GM12878 (cell line): ENCODE data around the gene SNX17. TPM values are rescaled to one million over a fixed set of nuclear protein-coding genes. Genes with fewer than 3 reads are reported as not detected.

Experiments used
- ATAC-seq: fragments of 200-7000 bp; cut with Tn5 transposase; 3 replicates; pipeline ENCODE4 v1.9.1; 2020; ENCODE audit warnings: mild to moderate bottlenecking, moderate library complexity
- BruUV-seq: library from RNA; stranded (reverse); fragments of 400-500 nt; replicated peaks from 2 replicates; lab custom pipeline; 2021; lab: Mats Ljungman, UMichigan
- CTCF ChIA-PET: fragments of 300-600 bp; sonication (Branson Sonifier 250); formaldehyde crosslinking; extraction: SDS; loops from one replicate; lab custom pipeline; 2021; ENCODE audit warnings: inconsistent platforms; lab: Yijun Ruan, JAX
- POLR2A ChIA-PET: fragments of 350-600 bp; formaldehyde crosslinking; extraction: SDS; loops from one replicate; lab custom pipeline; 2021; ENCODE audit warnings: inconsistent platforms; lab: Charles Lee
- RAD21 ChIA-PET: fragments of 300-600 bp; sonication (Branson Sonifier 250); formaldehyde crosslinking; loops from one replicate; lab custom pipeline; 2023; ENCODE audit warnings: antibody characterized with exemption; ENCODE audit not compliant: unreplicated experiment; lab: Charles Lee
- SMC1A ChIA-PET: fragments of 300-600 bp; sonication (Branson Sonifier 250); formaldehyde crosslinking; loops from one replicate; lab custom pipeline; 2023; ENCODE audit not compliant: unreplicated experiment, uncharacterized antibody; lab: Charles Lee
- DNase-seq: peaks from one replicate; pipeline ENCODE4 v3.0.0-alpha.2; 2011; ENCODE audit warnings: low read depth, low spot score
- FAIRE-seq: peaks from 3 replicates; lab custom pipeline; 2011; peaks lifted over from hg19 to GRCh38; lab: Jason Lieb, UNC
- H2AFZ ChIP-seq: 2 replicates; pipeline ENCODE4 v1.6.0; 2011; ENCODE audit warnings: low read depth, low read length, control low read depth; ENCODE audit not compliant: control insufficient read depth
- H3K27ac ChIP-seq: 2 replicates; pipeline ENCODE4 v1.5.1; 2011; ENCODE audit warnings: control low read depth; ENCODE audit not compliant: control insufficient read depth, insufficient read depth
- H3K27me3 ChIP-seq, 2 experiments: replicated peaks in 1 of 2; 2 replicates each; pipeline versions ENCODE4 v1.6.0 to v1.6.1; 2011; ENCODE audit warnings: low read length in 1 of 2; ENCODE audit not compliant: control insufficient read depth in 2 of 2, insufficient read depth in 2 of 2
- H3K36me3 ChIP-seq, 2 experiments: 2 replicates each; pipeline ENCODE4 v1.5.1; 2011; ENCODE audit warnings: low read length in 1 of 2; ENCODE audit not compliant: control insufficient read depth in 2 of 2, insufficient read depth in 2 of 2
- H3K4me1 ChIP-seq: 2 replicates; pipeline ENCODE4 v1.6.1; 2011; ENCODE audit warnings: mild to moderate bottlenecking, low read length, moderate library complexity, mixed read lengths; ENCODE audit not compliant: control insufficient read depth, insufficient read depth
- H3K4me2 ChIP-seq: 2 replicates; pipeline ENCODE4 v1.6.0; 2011; ENCODE audit warnings: control low read depth; ENCODE audit not compliant: control insufficient read depth, insufficient read depth
- H3K4me3 ChIP-seq: fragments of 200-600 bp; sonication (generic); 2 replicates; pipeline ENCODE4 v1.5.1; 2016
- H3K79me2 ChIP-seq: 2 replicates; pipeline ENCODE4 v1.6.0; 2011; ENCODE audit warnings: low read length; ENCODE audit not compliant: control insufficient read depth, insufficient read depth
- H3K9ac ChIP-seq: 2 replicates; pipeline ENCODE4 v1.8.0; 2011; ENCODE audit warnings: low read length, control low read depth, mixed read lengths; ENCODE audit not compliant: control insufficient read depth, insufficient read depth
- H3K9me3 ChIP-seq: replicated peaks from 3 replicates; pipeline ENCODE4 v1.5.1; 2011; ENCODE audit warnings: mild to moderate bottlenecking, low read length; ENCODE audit not compliant: control insufficient read depth, insufficient read depth
- H4K20me1 ChIP-seq: 2 replicates; pipeline ENCODE4 v1.6.0; 2011; ENCODE audit not compliant: control insufficient read depth, insufficient read depth
- BACH1 ChIP-seq: fragments of 450-650 bp; IDR thresholded peaks from 2 replicates; pipeline ENCODE4 v1.6.1; 2017; ENCODE audit warnings: mild to moderate bottlenecking, borderline replicate concordance
- BRCA1 ChIP-seq: IDR thresholded peaks from 2 replicates; pipeline ENCODE4 v1.6.1; 2011; ENCODE audit warnings: low read depth, low read length, improper control_type of control experiment
- CTCF ChIP-seq, 3 experiments: IDR thresholded peaks in 2 of 3; conservative IDR thresholded peaks in 1 of 3; 2 replicates each; pipeline ENCODE4 v1.5.1; 2011; ENCODE audit warnings: low read depth in 3 of 3, low read length in 3 of 3, mild to moderate bottlenecking in 3 of 3, control low read depth in 2 of 3, moderate library complexity in 2 of 3, inconsistent platforms in 1 of 3, mixed read lengths in 1 of 3; ENCODE audit not compliant: control insufficient read depth in 2 of 3, insufficient read depth in 1 of 3; ENCODE audit errors: extremely low read depth in 1 of 3
- ELK1 ChIP-seq: IDR thresholded peaks from 2 replicates; pipeline ENCODE4 v1.6.1; 2012; ENCODE audit warnings: low read depth, low read length, improper control_type of control experiment
- GATAD2B ChIP-seq: fragments of 450-650 bp; conservative IDR thresholded peaks from 2 replicates; pipeline ENCODE4 v1.6.1; 2017; ENCODE audit warnings: low read depth, mild to moderate bottlenecking, moderate library complexity
- IRF4 ChIP-seq: IDR thresholded peaks from 2 replicates; pipeline ENCODE4 v1.6.1; 2011; ENCODE audit warnings: low read depth, low read length
- JUNB ChIP-seq: IDR thresholded peaks from 2 replicates; pipeline ENCODE4 v1.6.1; 2016; ENCODE audit warnings: antibody characterized with exemption, mild to moderate bottlenecking
- MAX ChIP-seq: IDR thresholded peaks from 2 replicates; pipeline ENCODE4 v1.6.1; 2012; ENCODE audit warnings: low read depth, low read length, improper control_type of control experiment
- MEF2A ChIP-seq: IDR thresholded peaks from 2 replicates; pipeline ENCODE4 v1.6.1; 2011; ENCODE audit warnings: low read depth, mild to moderate bottlenecking, low read length, moderate library complexity; ENCODE audit not compliant: insufficient read depth
- NKRF ChIP-seq: fragments of 450-650 bp; conservative IDR thresholded peaks from 2 replicates; pipeline ENCODE4 v1.6.1; 2017; ENCODE audit warnings: mild to moderate bottlenecking, moderate library complexity
- SKIL ChIP-seq: fragments of 450-650 bp; IDR thresholded peaks from 2 replicates; pipeline ENCODE4 v1.6.1; 2017; ENCODE audit warnings: mild to moderate bottlenecking, low read depth, inconsistent platforms; ENCODE audit not compliant: poor library complexity, severe bottlenecking
- SPI1 ChIP-seq: IDR thresholded peaks from 2 replicates; pipeline ENCODE4 v1.6.1; 2011; ENCODE audit warnings: low read depth, mild to moderate bottlenecking, low read length, moderate library complexity, borderline replicate concordance; ENCODE audit not compliant: insufficient read depth
- WGBS: methylation state at CpG from one replicate; pipeline ENCODE4 v1.1.6; 2016; ENCODE audit warnings: low lambda C conversion rate; ENCODE audit not compliant: insufficient replicate concordance, insufficient coverage; ENCODE audit errors: missing lambda C conversion rate; 5-methylcytosine and 5-hydroxymethylcytosine counted together
- in situ Hi-C: fragments of 300-500 bp; cut with MboI; formaldehyde crosslinking; loops from 9 replicates; pipeline ENCODE4 v1.14.3; 2018; ENCODE audit warnings: mixed read lengths
- intact Hi-C: fragments of 100-400 bp; cut with micrococcal nuclease; formaldehyde crosslinking; loops from one replicate; pipeline ENCODE4 v1.14.2; 2022; ENCODE audit not compliant: unreplicated experiment
- polyA plus RNA-seq, 11 experiments: library from polyadenylated mRNA; depleted of rRNA in 4 of 11; unstranded in 6 of 11; stranded (reverse) in 5 of 11; fragments of >200 nt; fragmentation: Nextera tagmentation in 4 of 11; fragmentation: Illumina TruSeq in 1 of 11; extraction: Ambion mirVana in 4 of 11; extraction: Trizol in 1 of 11; gene quantifications; 1 replicate in 1 of 11; 2 replicates in 10 of 11; pipeline versions ENCODE4 v1.2.1 to v1.2.3, GENCODE V29; 2011 to 2016; ENCODE audit warnings: inconsistent platforms in 2 of 11, missing spikeins in 2 of 11, low read depth in 1 of 11
- total RNA-seq, 4 experiments: library from RNA; depleted of rRNA in 3 of 4; stranded (reverse); fragments of >200 nt in 3 of 4; fragmentation: Illumina TruSeq in 1 of 4; extraction: Trizol in 1 of 4; gene quantifications; 2 replicates each; pipeline versions ENCODE4 v1.2.1 to v1.2.3, GENCODE V29; 2013 to 2021

The SNX17 gene
- total and polyA plus RNA-seq, 10 of the 15 experiments (the other 5 are each of a cell fraction or from before 2014, with no cell fraction given): 6.5 to 116 (median 84.4) TPM

- 0 out of 6 replicates have a peak, but pooled peaks of 1 of the 3 experiments have one; percentile 3 for TF ChIP-seq CTCF (IDR thresholded peaks at IDR 0.05 in 2 of 3, conservative IDR thresholded peaks at IDR 0.05 in 1 of 3; ENCODE audit: control insufficient read depth in 2 of 3, extremely low read depth in 1 of 3, insufficient read depth in 1 of 3, low read depth in 3 of 3, low read length in 3 of 3)
Measured at GRCh38 chr2:27320958-27321543, 49.4 kb upstream of the SNX17 start (continued).

- Histone ChIP-seq H3K27ac (peak overlapping the region; percentile 95), H3K9me3 (no peaks in the 10 kb centered on the region), H3K36me3 (peaks cover 2 to 7% of the 10 kb centered on the region in 2 experiments), H3K4me3 (peak overlapping the region; percentile 99), H4K20me1 (no peaks in the 10 kb centered on the region), H3K4me1 (peaks cover 6% of the 10 kb centered on the region), H3K27me3 (no peaks in the 10 kb centered on the region), H2AFZ (peak overlapping the region; percentile 85), H3K79me2 (peaks cover 27% of the 10 kb centered on the region), H3K4me2 (peak overlapping the region; percentile 95), H3K9ac (peak overlapping the region; percentile 98)
- CTCF ChIA-PET: interaction anchor here (1.0 to 5.7 kb wide), 6 partner anchors 20 to 361 kb away, joined by 4 to 49 read pairs (median 6); no protein-coding TSS in a partner anchor
- intact Hi-C loops: loop anchor here (2.0 kb wide), 1 partner anchor 48 kb away; the partner anchor contains the start of genes EIF2B4 and SNX17
- SMC1A ChIA-PET: interaction anchor here (0.8 to 3.1 kb wide), 8 partner anchors 8 to 109 kb away, joined by 3 to 17 read pairs (median 4); partner anchors contain the start of genes EIF2B4 and GTF3C2
- POLR2A ChIA-PET: interaction anchor here (0.7 to 1.9 kb wide), 3 partner anchors 25 to 188 kb away, joined by 3 to 5 read pairs (median 5); partner anchors contain the start of gene PREB
- RAD21 ChIA-PET: interaction anchor here (1.5 to 1.9 kb wide), 2 partner anchors 19 to 47 kb away, joined by 5 to 6 read pairs; no protein-coding TSS in a partner anchor
- peak; percentile 23 for FAIRE-seq
- peak; percentile 77 for ATAC-seq
- no peak for DNase-seq
- in situ Hi-C loops: no loop called here
- 0% methylated on average over 10 of the region's 10 CpGs for WGBS
- BruUV-seq: TSS peak; percentile 83
- TF ChIP-seq MAX: no peak
- TF ChIP-seq NKRF: no peak
- peak; percentile 22; the same call in 1 of the 2 replicates for TF ChIP-seq BACH1
- no peak for TF ChIP-seq MEF2A
- TF ChIP-seq SKIL: no peak
- no peak for TF ChIP-seq ELK1
- TF ChIP-seq GATAD2B: peak; percentile 15; the same call in 1 of the 2 replicates
- no peak for TF ChIP-seq IRF4
- TF ChIP-seq JUNB: no peak
- TF ChIP-seq BRCA1: no peak
- peak; percentile 90 for TF ChIP-seq SPI1
Measured at GRCh38 chr2:27322301-27322765, 48.1 kb upstream of the SNX17 start.
